ENCODE data around the gene LSMEM2. TPM values are rescaled to one million over a fixed set of nuclear protein-coding genes. Genes with fewer than 3 reads are reported as not detected.
A peak's percentile ranks its signal among the peaks of the same experiment; 100 is the strongest.
"Not testable (repeated sequence)": the region's sequence is repeated elsewhere in the genome, so short reads cannot be mapped to it uniquely, and the experiment has no call there.

The LSMEM2 gene
- total RNA-seq, 2 donors from 2014 or later: not detected

DNA sequence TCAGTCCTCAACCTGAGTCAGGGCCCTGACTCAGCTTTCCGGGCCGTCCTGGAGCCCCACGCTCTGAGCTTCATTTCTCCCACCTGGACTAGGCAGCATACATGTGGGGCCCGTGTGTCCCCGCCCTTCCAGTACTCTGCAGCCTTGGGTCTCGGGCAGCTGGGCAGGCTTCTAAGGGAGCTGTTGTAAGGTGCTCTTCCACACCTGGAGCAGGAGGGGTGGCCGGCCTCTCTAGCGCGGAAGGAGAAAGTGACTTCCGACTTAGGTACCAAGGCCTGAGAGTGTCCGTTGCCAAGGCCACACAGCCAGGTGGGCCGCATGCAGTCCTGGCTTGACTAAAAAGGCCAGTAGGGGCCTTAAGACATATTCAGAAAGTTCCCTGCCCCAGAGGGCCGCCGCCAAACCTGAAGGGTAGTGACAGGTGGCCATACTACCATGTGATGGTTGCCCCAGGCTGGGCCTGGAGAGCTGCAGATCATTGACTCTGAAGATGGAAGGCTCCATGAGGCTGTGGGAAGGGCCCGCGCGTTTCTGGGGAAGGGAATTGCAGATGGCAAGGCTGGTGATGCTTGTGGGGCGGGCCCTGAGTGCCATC, 19.4 kb upstream of the LSMEM2 start:
- Histone ChIP-seq H3K4me1 (peaks cover 4% of the 10 kb centered on the region), H3K27ac (peak overlapping the region; percentile 90), H3K27me3 (no peaks in the 10 kb centered on the region), H3K36me3 (peaks cover 8% of the 10 kb centered on the region), H3K9ac (ENCODE audit: low read depth in 2 of 2, low read length in 2 of 2) (peak overlapping the region; percentile 55 to 86), H3K4me3 (no peak overlapping the region), H3K9me3 (no peaks in the 10 kb centered on the region)
- intact Hi-C loops (cut with DNase I): no loop called here
- DNase-seq: no peak
- no peak for TF ChIP-seq CTCF (IDR thresholded peaks at IDR 0.05)

DNA sequence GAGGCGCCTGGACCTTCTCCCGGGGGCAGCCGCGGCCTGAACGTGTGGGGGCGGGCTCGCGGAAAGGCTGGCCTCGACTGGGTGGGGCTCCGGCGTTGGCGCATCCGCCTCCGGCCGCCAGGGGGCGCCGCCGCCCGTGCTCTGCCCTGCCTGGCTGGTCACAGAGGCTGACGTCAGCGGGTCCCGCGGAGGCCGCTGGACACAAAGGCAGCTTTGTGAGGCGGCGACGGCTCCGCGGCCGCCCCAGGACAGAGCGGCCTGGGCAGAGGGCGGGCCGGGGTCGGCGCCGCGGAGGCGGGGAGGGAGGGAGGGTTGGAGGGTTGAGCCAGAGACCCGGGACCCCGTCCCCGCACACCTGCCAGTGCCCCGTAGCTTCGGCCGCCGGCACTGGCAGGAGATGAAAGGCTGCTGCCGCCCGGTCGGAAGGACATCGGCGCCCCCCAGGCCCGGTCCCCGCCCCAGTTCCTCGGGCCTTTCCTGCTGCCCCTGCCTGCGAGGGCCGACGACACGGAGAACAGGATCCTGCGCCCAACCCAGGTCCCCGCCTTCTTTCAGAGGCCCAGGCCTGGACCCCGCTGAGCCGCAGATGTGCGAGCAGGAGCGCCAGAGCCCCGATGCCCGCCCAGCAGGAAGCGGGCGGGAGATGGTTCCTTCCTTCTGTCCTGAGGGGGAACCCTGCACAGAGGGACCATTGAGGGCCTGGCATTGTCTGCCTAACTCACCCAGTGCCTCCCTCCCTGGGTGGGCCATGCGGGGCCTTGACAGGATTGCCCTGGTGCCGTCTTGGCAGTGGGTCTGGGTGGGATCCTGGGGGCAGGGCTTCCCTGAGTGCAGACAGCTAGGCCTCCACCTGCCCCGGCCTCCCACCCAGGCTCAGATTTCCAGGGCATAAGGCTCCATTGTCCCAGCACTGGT, 18.6 kb upstream of the LSMEM2 start:
- Histone ChIP-seq H3K27me3 (no peaks in the 10 kb centered on the region), H3K27ac (peak overlapping the region; percentile 90), H3K9me3 (no peaks in the 10 kb centered on the region), H3K4me3 (peak overlapping the region; percentile 64), H3K9ac (ENCODE audit: low read depth in 2 of 2, low read length in 2 of 2) (peak overlapping the region; percentile 81 to 86), H3K4me1 (peaks cover 4% of the 10 kb centered on the region), H3K36me3 (peaks cover 8% of the 10 kb centered on the region)
- intact Hi-C loops (cut with DNase I): no loop called here
- peak; percentile 92 for DNase-seq
- TF ChIP-seq CTCF (IDR thresholded peaks at IDR 0.05): peak; percentile 96

- peaks cover 8% of the 10 kb centered on the region for H3K36me3 ChIP-seq
- H3K4me1 ChIP-seq: peaks cover 4% of the 10 kb centered on the region
- peak overlapping the region; percentile 81 to 86 for H3K9ac ChIP-seq (ENCODE audit: low read depth in 2 of 2, low read length in 2 of 2)
- peak overlapping the region; percentile 64 for H3K4me3 ChIP-seq
- TF ChIP-seq CTCF (IDR thresholded peaks at IDR 0.05): no peak
- peak overlapping the region; percentile 90 for H3K27ac ChIP-seq
- intact Hi-C loops (cut with DNase I): no loop called here
- no peaks in the 10 kb centered on the region for H3K27me3 ChIP-seq
- no peak for DNase-seq
- no peaks in the 10 kb centered on the region for H3K9me3 ChIP-seq
Measured at GRCh38 chr3:50260942-50261441, 17.9 kb upstream of the LSMEM2 start.

- no peaks in the 10 kb centered on the region for H3K9me3 ChIP-seq
- no peaks in the 10 kb centered on the region for H3K27me3 ChIP-seq
- peaks cover 3% of the 10 kb centered on the region for H3K36me3 ChIP-seq
- no peak for TF ChIP-seq CTCF (IDR thresholded peaks at IDR 0.05)
- no peak overlapping the region for H3K4me3 ChIP-seq
- peaks cover 4% of the 10 kb centered on the region for H3K4me1 ChIP-seq
- intact Hi-C loops (cut with DNase I): no loop called here
- H3K9ac ChIP-seq (ENCODE audit: low read depth in 2 of 2, low read length in 2 of 2): peak overlapping the region; percentile 27 to 81
- no peak for DNase-seq
- H3K27ac ChIP-seq: peak overlapping the region; percentile 90
Measured at GRCh38 chr3:50261505-50261904, 17.4 kb upstream of the LSMEM2 start.

DNA sequence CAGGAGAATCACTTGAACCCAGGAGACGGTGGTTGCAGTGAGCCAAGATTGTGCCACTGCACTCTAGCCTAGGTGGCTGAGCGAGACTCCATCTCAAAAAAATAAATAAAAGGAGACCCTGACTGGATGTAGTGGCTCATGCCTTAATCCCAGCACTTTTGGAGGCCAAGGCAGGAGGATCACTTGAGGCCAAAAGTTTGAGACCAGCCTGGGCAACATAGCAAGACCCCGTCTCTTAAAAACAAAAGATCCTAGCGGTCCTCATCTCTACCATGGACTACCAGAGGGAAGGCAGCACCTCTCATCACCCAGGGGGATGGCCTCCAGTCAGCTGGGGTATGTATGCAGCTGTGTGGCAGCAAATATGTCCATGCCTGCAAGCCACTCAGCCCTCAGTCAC, 16.7 kb upstream of the LSMEM2 start:
- intact Hi-C loops (cut with DNase I); H3K27me3 ChIP-seq; H3K36me3 ChIP-seq; H3K9ac ChIP-seq (ENCODE audit: low read depth in 2 of 2, low read length in 2 of 2); H3K27ac ChIP-seq; H3K9me3 ChIP-seq; H3K4me3 ChIP-seq; DNase-seq; H3K4me1 ChIP-seq: not testable (repeated sequence)
